HepG2 (cell line): ENCODE data around the gene PNRC1. TPM values are rescaled to one million over a fixed set of nuclear protein-coding genes. Genes with fewer than 3 reads are reported as not detected.

Experiments used
- ATF7 ChIP-seq, 2 experiments: fragments of 450-650 bp in 1 of 2; sonication (generic) in 1 of 2; formaldehyde crosslinking in 1 of 2; IDR thresholded peaks; 2 replicates each; pipeline versions ENCODE4 v1.4.0 to v1.6.1; 2016 to 2020; ENCODE audit warnings: antibody characterized with exemption in 1 of 2, mild to moderate bottlenecking in 1 of 2, missing genetic modification reagents in 1 of 2
- CCDC6 ChIP-seq: sonication (generic); formaldehyde crosslinking; IDR thresholded peaks from 2 replicates; pipeline ENCODE4 v1.8.1; 2022; ENCODE audit warnings: mild to moderate bottlenecking, missing genetic modification reagents, moderate library complexity
- CEBPB ChIP-seq: IDR thresholded peaks from 2 replicates; pipeline ENCODE4 v1.6.1; 2011; ENCODE audit warnings: low read depth, low read length, improper control_type of control experiment, borderline replicate concordance
- CREB1 ChIP-seq, 2 experiments: fragments of 450-650 bp in 1 of 2; IDR thresholded peaks; 2 replicates each; pipeline ENCODE4 v1.6.1; 2016 to 2017; ENCODE audit warnings: control low read depth in 1 of 2, mild to moderate bottlenecking in 1 of 2, missing compliant biosample characterization in 1 of 2, missing genetic modification characterization in 1 of 2
- FOSL1 ChIP-seq: sonication (generic); formaldehyde crosslinking; IDR thresholded peaks from 2 replicates; pipeline ENCODE4 v1.9.0; 2021; ENCODE audit warnings: missing genetic modification reagents, borderline replicate concordance
- GATA4 ChIP-seq: sonication (generic); IDR thresholded peaks from 2 replicates; pipeline ENCODE4 v1.6.1; 2016; ENCODE audit warnings: antibody characterized with exemption, low read depth, borderline replicate concordance
- HNF4A ChIP-seq: sonication (generic); formaldehyde crosslinking; IDR thresholded peaks from 2 replicates; pipeline ENCODE4 v1.4.0; 2020; ENCODE audit warnings: missing genetic modification reagents
- KLF15 ChIP-seq: sonication (generic); formaldehyde crosslinking; IDR thresholded peaks from 2 replicates; pipeline ENCODE4 v1.8.1; 2023; ENCODE audit warnings: borderline replicate concordance, mild to moderate bottlenecking, inconsistent platforms, missing genetic modification reagents, mixed read lengths
- LCORL ChIP-seq, 2 experiments: fragments of 450-650 bp in 1 of 2; sonication (generic) in 1 of 2; formaldehyde crosslinking in 1 of 2; IDR thresholded peaks; 2 replicates each; pipeline versions ENCODE4 v1.5.0 to v1.6.1; 2017 to 2020; ENCODE audit warnings: antibody characterized with exemption in 1 of 2, missing genetic modification reagents in 1 of 2
- MED1 ChIP-seq: sonication (generic); formaldehyde crosslinking; IDR thresholded peaks from 2 replicates; pipeline ENCODE4 v1.4.0; 2020; ENCODE audit warnings: missing genetic modification reagents
- PRMT3 ChIP-seq: sonication (generic); formaldehyde crosslinking; IDR thresholded peaks from 2 replicates; pipeline ENCODE4 v1.8.1; 2022; ENCODE audit warnings: low read depth, mild to moderate bottlenecking, moderate library complexity, missing genetic modification reagents, borderline replicate concordance
- PTBP1 ChIP-seq: fragments of 200-400 bp; formaldehyde crosslinking; IDR thresholded peaks from 2 replicates; pipeline ENCODE4 v1.6.1; 2018; ENCODE audit warnings: low read length, low read depth; ENCODE audit not compliant: poor library complexity, severe bottlenecking
- RFX5 ChIP-seq: IDR thresholded peaks from 2 replicates; pipeline ENCODE4 v1.6.1; 2011; ENCODE audit warnings: low read depth, low read length, improper control_type of control experiment
- RFXANK ChIP-seq: IDR thresholded peaks from 2 replicates; pipeline ENCODE4 v1.6.1; 2016
- SNAI1 ChIP-seq: sonication (generic); formaldehyde crosslinking; IDR thresholded peaks from 2 replicates; pipeline ENCODE4 v1.5.0; 2020; ENCODE audit warnings: mild to moderate bottlenecking, missing genetic modification reagents, borderline replicate concordance
- SOX5 ChIP-seq: IDR thresholded peaks from 2 replicates; pipeline ENCODE4 v1.6.1; 2016; ENCODE audit warnings: borderline replicate concordance
- TBP ChIP-seq: sonication (generic); formaldehyde crosslinking; IDR thresholded peaks from 2 replicates; pipeline ENCODE4 v1.5.0; 2020; ENCODE audit warnings: missing genetic modification reagents
- THAP11 ChIP-seq: IDR thresholded peaks from 2 replicates; pipeline ENCODE4 v1.6.1; 2016; ENCODE audit warnings: missing biosample characterization, missing genetic modification reagents
- WIZ ChIP-seq: sonication (generic); formaldehyde crosslinking; IDR thresholded peaks from 2 replicates; pipeline ENCODE4 v1.5.1; 2020; ENCODE audit warnings: mild to moderate bottlenecking, missing genetic modification reagents
- XBP1 ChIP-seq: sonication (generic); formaldehyde crosslinking; IDR thresholded peaks from 2 replicates; pipeline ENCODE4 v1.5.0; 2020; ENCODE audit warnings: missing genetic modification reagents
- ZNF160 ChIP-seq: sonication (generic); formaldehyde crosslinking; IDR thresholded peaks from 2 replicates; pipeline ENCODE4 v1.8.0; 2022; ENCODE audit warnings: mild to moderate bottlenecking, inconsistent platforms, missing genetic modification reagents
- ZNF343 ChIP-seq: sonication (generic); formaldehyde crosslinking; IDR thresholded peaks from 2 replicates; pipeline ENCODE4 v1.4.0; 2020; ENCODE audit warnings: mild to moderate bottlenecking, missing genetic modification reagents
- ZNF432 ChIP-seq: sonication (generic); formaldehyde crosslinking; IDR thresholded peaks from 2 replicates; pipeline ENCODE4 v1.5.0; 2020; ENCODE audit warnings: missing genetic modification reagents, mild to moderate bottlenecking, borderline replicate concordance
- polyA plus RNA-seq, 8 experiments: library from polyadenylated mRNA; depleted of rRNA in 3 of 8; stranded (reverse) in 7 of 8; unstranded in 1 of 8; fragments of >200 nt; fragmentation: Illumina TruSeq in 4 of 8; extraction: Trizol in 4 of 8; gene quantifications; 2 replicates each; pipeline versions ENCODE4 v1.2.1 to v1.2.3, GENCODE V29; 2011 to 2016; ENCODE audit warnings: low read depth in 4 of 8, missing spikeins in 1 of 8, mixed read lengths in 1 of 8; ENCODE audit not compliant: insufficient read depth in 1 of 8
- total RNA-seq, 5 experiments: library from RNA; depleted of rRNA; stranded (reverse); fragments of >200 nt; fragmentation: Illumina TruSeq; extraction: Trizol; gene quantifications; 2 replicates each; pipeline ENCODE4 v1.2.3, GENCODE V29; 2016; ENCODE audit warnings: low read depth in 1 of 5

PNRC1 gene
- total and polyA plus RNA-seq, 2 of the 13 experiments (the other 11 are each of a cell fraction or from before 2014, with no cell fraction given), result 17.6 to 36.0 TPM

- TF ChIP-seq GATA4, result no peak
- TF ChIP-seq CCDC6 (CRISPR knock-in tag), result peak; percentile 41; the same call in 1 of the 2 replicates
- TF ChIP-seq XBP1, result no peak
- 0 out of 2 replicates have a peak, but pooled peaks have one; percentile 24 for TF ChIP-seq ATF7 (IDR thresholded peaks at IDR 0.05)
- no peak for TF ChIP-seq ATF7 (CRISPR knock-in tag; IDR thresholded peaks at IDR 0.05)
- no peak for TF ChIP-seq ZNF160 (CRISPR knock-in tag)
- no peak for TF ChIP-seq ZNF432 (CRISPR knock-in tag)
- 0 out of 2 replicates have a peak, but pooled peaks have one; percentile 33 for TF ChIP-seq RFXANK (CRISPR knock-in tag)
- no peak for TF ChIP-seq WIZ
- TF ChIP-seq LCORL (IDR thresholded peaks at IDR 0.05), result 0 out of 2 replicates have a peak, but pooled peaks have one; percentile 19
- no peak for TF ChIP-seq LCORL (CRISPR knock-in tag; IDR thresholded peaks at IDR 0.05)
- TF ChIP-seq FOSL1, result no peak
- peak; percentile 80 for TF ChIP-seq CREB1 (IDR thresholded peaks at IDR 0.05)
- TF ChIP-seq CREB1 (CRISPR knock-in tag; IDR thresholded peaks at IDR 0.05), result peak; percentile 15; the same call in 1 of the 2 replicates
- TF ChIP-seq SOX5 (CRISPR knock-in tag), result 0 out of 2 replicates have a peak, but pooled peaks have one; percentile 3
- TF ChIP-seq THAP11, result 0 out of 2 replicates have a peak, but pooled peaks have one; percentile 3
- TF ChIP-seq TBP (CRISPR knock-in tag), result no peak
- no peak for TF ChIP-seq KLF15
- TF ChIP-seq CEBPB, result peak; percentile 19; the same call in 1 of the 2 replicates
- TF ChIP-seq ZNF343 (CRISPR knock-in tag), result no peak
- TF ChIP-seq SNAI1 (CRISPR knock-in tag), result no peak
- peak; percentile 25; the same call in 1 of the 2 replicates for TF ChIP-seq HNF4A (CRISPR knock-in tag)
- peak; percentile 95 for TF ChIP-seq RFX5
- no peak for TF ChIP-seq PTBP1
- TF ChIP-seq PRMT3 (CRISPR knock-in tag), result 0 out of 2 replicates have a peak, but pooled peaks have one; percentile 53
- 0 out of 2 replicates have a peak, but pooled peaks have one; percentile 12 for TF ChIP-seq MED1 (CRISPR knock-in tag)
These were observed 45.8 kb upstream of the PNRC1 start (continued) for GRCh38 chr6:89034586-89035251.
